Transverse colon (tissue), 4 donors: ENCODE data around the gene FAM110D.

Experiments used
- EP300 ChIP-seq: sonication (generic); formaldehyde crosslinking; IDR thresholded peaks from one replicate; pipeline ENCODE4 v1.6.1; 2017; ENCODE audit warnings: antibody characterized with exemption, low read depth
- POLR2A ChIP-seq: fragments of 450-650 bp; IDR thresholded peaks from one replicate; pipeline ENCODE4 v1.6.1; 2016; ENCODE audit warnings: antibody characterized with exemption, mild to moderate bottlenecking, moderate library complexity
- POLR2AphosphoS5 ChIP-seq, 3 donors: sonication (generic); formaldehyde crosslinking; IDR thresholded peaks; one replicate each; pipeline ENCODE4 v1.6.1; 2016; ENCODE audit warnings: antibody characterized with exemption in 3 of 3
- TF ChIP-seq, protein P1 (sequence below), 5 experiments: fragments of 200-600 bp in 3 of 5; fragments of 450-650 bp in 2 of 5; sonication (generic) in 3 of 5; IDR thresholded peaks; 1 replicate in 2 of 5; 2 replicates in 3 of 5; pipeline ENCODE4 v1.5.1; 2016 to 2017; ENCODE audit warnings: antibody characterized with exemption in 5 of 5, inconsistent platforms in 3 of 5, mild to moderate bottlenecking in 2 of 5, moderate library complexity in 1 of 5

DNA sequence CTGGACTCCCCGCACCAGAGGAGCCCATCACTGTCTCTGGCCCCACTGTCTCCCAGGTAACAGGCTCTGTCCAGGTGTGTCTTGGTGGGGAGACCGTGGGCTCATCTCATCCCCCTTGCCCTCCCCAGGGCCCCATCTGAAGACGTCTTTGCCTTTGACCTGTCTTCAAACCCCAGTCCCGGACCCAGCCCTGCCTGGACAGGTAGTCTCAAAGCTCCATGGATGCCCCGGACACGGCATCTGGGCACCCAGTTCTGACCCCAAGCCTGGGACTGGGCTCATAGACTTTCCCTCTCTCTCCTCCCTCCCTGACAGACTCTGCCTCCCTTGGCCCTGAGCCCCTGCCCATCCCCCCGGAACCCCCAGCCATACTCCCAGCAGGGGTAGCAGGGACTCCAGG is 25.2 kb downstream of the FAM110D start:
- TF ChIP-seq, protein P1, sequence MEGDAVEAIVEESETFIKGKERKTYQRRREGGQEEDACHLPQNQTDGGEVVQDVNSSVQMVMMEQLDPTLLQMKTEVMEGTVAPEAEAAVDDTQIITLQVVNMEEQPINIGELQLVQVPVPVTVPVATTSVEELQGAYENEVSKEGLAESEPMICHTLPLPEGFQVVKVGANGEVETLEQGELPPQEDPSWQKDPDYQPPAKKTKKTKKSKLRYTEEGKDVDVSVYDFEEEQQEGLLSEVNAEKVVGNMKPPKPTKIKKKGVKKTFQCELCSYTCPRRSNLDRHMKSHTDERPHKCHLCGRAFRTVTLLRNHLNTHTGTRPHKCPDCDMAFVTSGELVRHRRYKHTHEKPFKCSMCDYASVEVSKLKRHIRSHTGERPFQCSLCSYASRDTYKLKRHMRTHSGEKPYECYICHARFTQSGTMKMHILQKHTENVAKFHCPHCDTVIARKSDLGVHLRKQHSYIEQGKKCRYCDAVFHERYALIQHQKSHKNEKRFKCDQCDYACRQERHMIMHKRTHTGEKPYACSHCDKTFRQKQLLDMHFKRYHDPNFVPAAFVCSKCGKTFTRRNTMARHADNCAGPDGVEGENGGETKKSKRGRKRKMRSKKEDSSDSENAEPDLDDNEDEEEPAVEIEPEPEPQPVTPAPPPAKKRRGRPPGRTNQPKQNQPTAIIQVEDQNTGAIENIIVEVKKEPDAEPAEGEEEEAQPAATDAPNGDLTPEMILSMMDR (IDR thresholded peaks at IDR 0.05) = no peak
- TF ChIP-seq POLR2AphosphoS5 (IDR thresholded peaks at IDR 0.05) (no peak), EP300 (no peak), POLR2A (no peak)
